Activated CD4-positive, alpha-beta T cell treated with anti-CD3 and anti-CD28 coated beads for 24 hours (primary cell): Measurements from ENCODE around the gene TRAP1.

Experiments used
- DNase-seq, 2 donors: peaks; one replicate each; pipeline ENCODE4 v3.0.0-alpha.2; 2020; ENCODE audit warnings: low read depth in 2 of 2

Gene TRAP1

DNA sequence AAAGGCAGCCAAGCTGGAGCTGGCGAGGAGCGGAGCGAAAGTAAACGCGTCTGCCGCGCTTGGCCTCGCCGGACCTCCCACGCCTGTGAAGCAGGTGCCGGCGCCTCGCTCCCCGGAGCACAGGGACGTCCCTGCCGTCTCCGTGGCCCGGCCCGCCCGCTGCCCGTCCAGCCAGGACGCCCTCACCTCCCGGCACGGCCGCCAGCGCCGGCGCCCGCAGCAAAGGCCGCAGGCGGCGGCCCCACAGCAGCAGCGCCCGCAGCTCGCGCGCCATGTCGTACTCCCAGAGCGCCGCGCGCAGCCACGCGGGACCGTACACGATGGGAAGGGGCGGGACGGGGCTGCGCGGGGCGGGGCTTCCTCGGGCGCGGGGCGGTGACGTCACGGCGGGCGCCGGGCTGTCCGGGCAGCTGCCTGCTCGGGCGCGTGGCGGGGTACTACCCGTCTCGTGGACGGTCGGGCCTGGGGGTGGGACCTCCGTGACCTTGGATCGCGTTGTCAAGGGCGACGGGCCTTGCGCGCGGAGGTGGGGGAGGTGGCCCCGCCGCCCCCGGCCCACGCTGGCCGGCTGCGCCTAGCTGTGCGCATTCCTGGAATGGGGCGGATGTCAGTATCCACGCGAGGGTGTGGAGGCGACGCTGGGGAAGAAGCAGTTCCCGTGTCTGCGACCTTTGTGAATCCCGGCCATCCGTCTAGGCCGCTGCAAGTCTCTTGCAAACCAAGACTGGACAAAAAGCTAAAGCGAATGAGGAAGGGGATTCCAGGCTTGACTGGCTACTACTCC lies at the start of gene TRAP1:
TRAP1 (minus strand) TSS at position 290 of the 784 bp plus-strand sequence; CDS start at position 274, 16 bp downstream.
- DNase-seq: peak; percentile 90 to 91

DNA sequence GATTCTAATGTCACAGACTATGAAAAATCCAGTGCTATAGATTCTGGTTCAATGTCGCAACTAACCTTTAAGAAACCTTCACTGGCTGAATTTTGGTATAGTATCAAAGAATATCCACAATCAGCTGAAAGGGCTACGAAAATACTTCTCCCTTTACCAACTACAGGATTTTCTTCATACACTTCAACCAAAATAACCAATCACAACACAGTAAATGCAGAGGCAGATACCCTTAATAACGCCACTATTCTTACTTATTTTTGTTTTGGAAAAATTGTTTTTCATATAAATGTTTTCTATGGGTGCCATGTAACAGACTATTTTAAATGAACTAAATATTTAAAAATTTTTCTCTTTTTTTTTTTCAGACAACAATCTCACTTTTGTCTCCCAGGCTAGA lies 48.9 kb upstream of the TRAP1 start:
- no peak for DNase-seq

- no peak for DNase-seq
These were observed 47.1 kb upstream of the TRAP1 start for GRCh38 chr16:3764409-3764808.

- DNase-seq: no peak
These were observed 44.9 kb upstream of the TRAP1 start for GRCh38 chr16:3762107-3762750.

GRCh38 chr16:3761375-3762106 lies 44.2 kb upstream of the TRAP1 start:
- no peak for DNase-seq

DNA sequence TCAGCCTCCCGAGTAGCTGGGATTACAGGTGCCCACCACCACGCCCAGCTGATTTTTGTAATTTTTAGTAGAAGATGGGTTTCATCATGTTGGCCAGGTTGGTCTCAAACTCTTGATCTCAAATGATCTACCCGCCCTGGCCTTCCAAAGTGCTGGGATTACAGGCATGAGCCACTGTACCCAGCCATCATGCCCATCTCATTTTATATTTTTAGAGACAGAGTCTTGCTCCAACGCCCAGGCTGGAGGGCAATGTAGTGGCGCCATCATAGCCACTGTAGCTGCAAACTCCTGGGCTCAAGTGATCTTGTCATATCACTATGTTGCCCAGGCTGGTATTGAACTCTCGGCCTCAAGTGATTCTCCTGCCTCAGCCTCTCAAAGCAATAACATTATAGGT lies 43.2 kb upstream of the TRAP1 start:
- no peak for DNase-seq

- no peak for DNase-seq
These were observed 42.4 kb upstream of the TRAP1 start for GRCh38 chr16:3759736-3760135.

GRCh38 chr16:3756113-3756512 lies 38.8 kb upstream of the TRAP1 start:
- no peak for DNase-seq

GRCh38 chr16:3755249-3755648 lies 37.9 kb upstream of the TRAP1 start:
- DNase-seq: no peak

GRCh38 chr16:3754772-3755171 lies 37.4 kb upstream of the TRAP1 start:
- no peak for DNase-seq

- DNase-seq: no peak
These were observed 36.9 kb upstream of the TRAP1 start for GRCh38 chr16:3754081-3754703.

DNA sequence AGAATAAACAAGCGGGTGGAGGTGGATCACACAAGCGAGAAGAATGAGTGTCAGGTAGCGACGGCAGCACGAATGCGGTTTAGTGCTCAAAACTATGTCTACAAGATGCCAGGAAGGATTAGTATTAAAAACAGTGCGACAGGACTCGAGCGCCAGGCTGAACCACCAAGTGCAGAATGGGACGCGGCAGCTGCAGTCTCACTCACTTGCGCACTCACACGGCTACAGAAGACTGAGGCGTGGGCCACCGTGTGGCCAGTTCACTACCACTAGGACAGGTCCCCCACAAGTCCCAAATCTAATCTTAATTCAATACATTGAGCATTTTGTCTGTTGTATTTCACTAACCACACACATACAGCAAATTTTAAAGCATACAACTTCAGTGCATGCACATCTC lies 35.7 kb upstream of the TRAP1 start:
- no peak for DNase-seq

DNA sequence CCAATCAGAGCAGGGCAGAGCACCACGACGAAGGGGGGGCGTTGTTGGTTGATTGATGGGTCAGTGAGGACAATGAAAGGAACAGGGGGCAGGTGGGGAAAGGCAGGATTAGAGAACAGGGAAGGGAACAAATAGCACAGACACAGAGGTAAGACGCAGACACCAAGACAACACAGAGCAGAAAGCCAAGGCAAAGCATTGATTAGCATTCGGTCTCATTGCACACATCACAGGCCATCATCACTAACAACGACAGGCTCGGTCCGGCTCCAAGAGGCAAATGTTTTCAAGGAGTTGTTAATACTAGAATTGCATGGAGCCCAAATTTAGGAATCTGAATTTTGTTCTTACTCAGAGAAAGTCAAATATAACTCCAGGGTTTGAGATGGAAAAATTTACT lies 34.6 kb upstream of the TRAP1 start:
- no peak for DNase-seq

DNA sequence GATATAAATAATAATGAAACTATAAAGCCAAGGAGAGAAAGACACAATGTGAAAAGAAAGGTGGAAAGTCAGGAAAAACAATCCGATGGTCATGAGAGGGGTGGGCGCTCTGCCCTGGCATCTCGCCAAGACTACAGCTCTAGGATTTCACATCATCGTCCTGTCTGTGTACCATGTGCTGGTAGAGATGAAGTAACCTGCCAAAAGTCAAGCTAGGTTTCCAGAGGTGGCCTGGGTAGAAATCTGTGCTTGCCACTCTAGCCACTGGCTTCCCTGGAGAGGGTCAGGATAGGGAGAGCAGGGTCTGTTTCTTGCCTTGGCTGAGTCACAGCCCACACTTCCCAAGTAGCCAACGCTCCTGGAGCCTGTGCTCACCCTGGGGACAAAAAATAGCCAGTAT lies 31.0 kb upstream of the TRAP1 start:
- no peak for DNase-seq

- DNase-seq: no peak
These were observed 28.5 kb upstream of the TRAP1 start for GRCh38 chr16:3745751-3746355.

DNA sequence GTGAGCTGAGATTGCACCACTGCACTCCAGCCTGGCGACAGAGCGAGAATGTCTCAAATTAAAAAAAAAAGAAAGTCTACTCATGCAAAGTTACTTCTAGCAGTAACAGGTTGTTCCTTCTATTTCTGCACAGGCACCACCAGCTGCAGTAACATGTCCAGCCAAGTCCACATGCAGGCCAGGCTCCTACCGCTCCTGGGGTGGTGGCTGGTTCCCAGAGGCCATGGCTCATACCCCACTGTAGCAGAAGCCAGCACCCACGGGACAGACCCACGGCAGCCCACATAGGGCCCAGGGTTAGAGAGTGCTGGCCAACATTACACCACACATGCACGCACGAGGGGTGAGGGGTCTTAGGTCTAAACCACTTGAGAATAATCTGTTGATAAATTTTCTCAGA lies 26.7 kb upstream of the TRAP1 start:
- no peak for DNase-seq

- DNase-seq: no peak
These were observed 23.6 kb upstream of the TRAP1 start for GRCh38 chr16:3740934-3741333.

DNA sequence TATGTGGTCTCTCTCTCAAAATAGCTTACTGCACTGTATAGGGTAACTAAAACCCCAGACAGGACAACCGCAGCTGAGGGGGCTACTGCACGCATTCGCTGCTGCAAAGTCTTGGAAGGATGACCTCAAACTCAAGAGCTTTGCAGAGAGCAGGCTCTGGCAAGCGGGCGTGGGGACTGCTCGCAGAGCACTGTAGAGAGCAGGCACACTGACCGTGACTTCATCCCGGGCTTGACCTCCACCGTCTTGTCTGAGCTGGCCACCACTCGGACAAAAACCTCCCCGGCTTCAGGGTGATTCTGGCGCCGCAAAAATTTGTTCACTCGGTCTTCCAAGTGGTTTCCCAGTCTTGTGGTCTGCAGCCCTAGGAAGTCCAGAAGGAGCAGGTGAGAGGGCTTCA lies 22.9 kb upstream of the TRAP1 start:
- no peak for DNase-seq

DNA sequence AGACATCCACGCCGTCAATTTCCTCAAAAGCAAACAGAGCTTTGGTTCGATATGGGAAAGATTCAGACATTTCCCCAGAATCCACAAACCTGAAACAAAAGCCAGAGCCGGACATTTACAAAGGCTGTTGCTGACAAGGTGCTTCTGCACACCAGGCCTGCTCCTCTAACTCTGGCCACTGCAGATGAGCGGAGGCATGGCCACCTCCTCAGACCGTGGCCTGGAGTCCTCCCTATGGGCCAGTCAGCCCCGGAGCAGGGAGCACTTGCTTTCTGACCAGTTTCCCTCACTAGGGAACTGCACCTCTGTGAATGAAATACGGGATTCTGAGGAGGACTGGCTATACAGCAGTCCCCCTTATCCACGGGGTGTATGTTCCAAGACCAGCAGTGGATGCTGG lies 22.3 kb upstream of the TRAP1 start:
- DNase-seq: no peak

DNA sequence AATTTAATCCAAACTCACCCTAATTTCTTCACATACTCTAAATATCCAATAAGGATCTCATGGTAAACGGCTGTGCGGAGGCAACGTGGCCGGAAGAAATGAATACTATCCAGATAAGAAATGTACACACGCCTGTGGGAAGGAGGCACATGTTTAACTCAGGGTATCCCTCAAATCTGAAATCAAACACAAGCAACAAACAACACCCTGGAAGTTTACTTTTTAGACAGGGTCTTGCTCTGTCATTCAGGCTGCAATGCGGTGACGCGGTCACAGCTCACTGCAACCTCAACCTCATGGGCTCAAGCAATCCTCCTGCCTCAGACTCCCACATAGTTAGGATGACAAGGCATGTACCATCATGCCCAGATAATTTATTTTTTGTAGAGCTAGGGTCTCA lies 21.2 kb upstream of the TRAP1 start:
- no peak for DNase-seq

GRCh38 chr16:3738128-3738527 lies 20.8 kb upstream of the TRAP1 start:
- no peak for DNase-seq

GRCh38 chr16:3737181-3737580 lies 19.9 kb upstream of the TRAP1 start:
- no peak for DNase-seq
